MM.1S (cell line): ENCODE measurements around the gene FAM50A.

Experiments used
- EZH2 ChIP-seq: fragments of 300-600 bp; sonication (generic); optimal IDR thresholded peaks from 2 replicates; pipeline ENCODE3; 2017; ENCODE audit warnings: low read depth, mild to moderate bottlenecking, antibody characterized with exemption, low read length, mixed read lengths
- EZH2phosphoT487 ChIP-seq: fragments of 300-600 bp; sonication (generic); IDR thresholded peaks from 2 replicates; pipeline ENCODE4 v1.6.1; 2018; ENCODE audit warnings: antibody characterized with exemption, low read length
- TF ChIP-seq, protein P1 (sequence below): fragments of 300-600 bp; sonication (generic); IDR thresholded peaks from 2 replicates; pipeline ENCODE4 v1.5.1; 2016; ENCODE audit warnings: antibody characterized with exemption, low read length, mixed read lengths

DNA sequence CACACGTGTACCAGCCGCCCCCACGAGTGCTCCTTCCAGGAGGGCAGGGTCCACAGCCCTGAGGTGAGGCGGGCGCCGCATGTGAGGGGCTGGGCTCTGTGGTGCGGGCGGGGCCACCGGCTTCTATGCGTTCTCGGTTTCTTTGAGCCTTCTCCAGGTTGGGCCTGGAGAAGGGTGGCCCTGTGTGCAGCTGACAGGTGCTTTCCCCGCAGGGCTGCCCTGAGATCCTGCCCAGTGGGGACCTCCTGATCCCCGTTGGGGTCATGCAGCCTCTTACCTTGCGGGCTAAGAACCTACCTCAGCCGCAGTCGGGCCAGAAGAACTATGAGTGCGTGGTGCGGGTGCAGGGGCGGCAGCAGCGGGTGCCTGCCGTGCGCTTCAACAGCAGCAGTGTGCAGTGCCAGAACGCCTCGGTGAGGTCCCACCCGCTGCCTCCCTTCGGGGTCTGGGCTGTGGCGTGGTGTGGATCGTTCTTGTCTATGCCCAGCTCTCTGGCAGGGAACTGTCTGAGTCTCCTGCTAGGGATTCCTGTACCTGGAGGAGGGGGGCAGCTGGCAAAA is 20.9 kb downstream of the FAM50A start:
- TF ChIP-seq, protein P1, sequence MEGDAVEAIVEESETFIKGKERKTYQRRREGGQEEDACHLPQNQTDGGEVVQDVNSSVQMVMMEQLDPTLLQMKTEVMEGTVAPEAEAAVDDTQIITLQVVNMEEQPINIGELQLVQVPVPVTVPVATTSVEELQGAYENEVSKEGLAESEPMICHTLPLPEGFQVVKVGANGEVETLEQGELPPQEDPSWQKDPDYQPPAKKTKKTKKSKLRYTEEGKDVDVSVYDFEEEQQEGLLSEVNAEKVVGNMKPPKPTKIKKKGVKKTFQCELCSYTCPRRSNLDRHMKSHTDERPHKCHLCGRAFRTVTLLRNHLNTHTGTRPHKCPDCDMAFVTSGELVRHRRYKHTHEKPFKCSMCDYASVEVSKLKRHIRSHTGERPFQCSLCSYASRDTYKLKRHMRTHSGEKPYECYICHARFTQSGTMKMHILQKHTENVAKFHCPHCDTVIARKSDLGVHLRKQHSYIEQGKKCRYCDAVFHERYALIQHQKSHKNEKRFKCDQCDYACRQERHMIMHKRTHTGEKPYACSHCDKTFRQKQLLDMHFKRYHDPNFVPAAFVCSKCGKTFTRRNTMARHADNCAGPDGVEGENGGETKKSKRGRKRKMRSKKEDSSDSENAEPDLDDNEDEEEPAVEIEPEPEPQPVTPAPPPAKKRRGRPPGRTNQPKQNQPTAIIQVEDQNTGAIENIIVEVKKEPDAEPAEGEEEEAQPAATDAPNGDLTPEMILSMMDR: no peak
- TF ChIP-seq EZH2phosphoT487 (no peak), EZH2 (no peak)
